Mesendoderm (in vitro differentiated cells): Measurements from ENCODE around the gene PNKD.

Experiments
- DNase-seq: peaks from one replicate; pipeline ENCODE4 v3.0.0; 2013
- H2AK5ac ChIP-seq: 2 replicates; pipeline ENCODE4 v1.6.1; 2013; ENCODE audit warnings: low read length, inconsistent platforms
- H2BK120ac ChIP-seq: 2 replicates; pipeline ENCODE4 v1.6.1; 2013; ENCODE audit warnings: low read depth, mild to moderate bottlenecking, low read length, moderate library complexity, mixed read lengths
- H2BK15ac ChIP-seq: replicated peaks from 2 replicates; pipeline ENCODE4 v1.6.1; 2013; ENCODE audit warnings: low read depth, mild to moderate bottlenecking, moderate library complexity
- H2BK5ac ChIP-seq: 2 replicates; pipeline ENCODE4 v1.6.1; 2013; ENCODE audit warnings: low read length, inconsistent platforms
- H3K18ac ChIP-seq: 2 replicates; pipeline ENCODE4 v1.6.1; 2013; ENCODE audit warnings: mild to moderate bottlenecking, low read length, mixed read lengths
- H3K23ac ChIP-seq: one replicate; pipeline ENCODE4 v1.6.1; 2013; ENCODE audit warnings: low read length
- H3K27ac ChIP-seq: 2 replicates; pipeline ENCODE4 v1.5.1; 2013; ENCODE audit warnings: low read depth, mild to moderate bottlenecking, inconsistent platforms, low read length, moderate library complexity
- H3K27me3 ChIP-seq: 2 replicates; pipeline ENCODE4 v1.6.1; 2013; ENCODE audit warnings: low read length, control low read depth, mild to moderate bottlenecking, inconsistent platforms; ENCODE audit not compliant: insufficient read depth, poor library complexity
- H3K36me3 ChIP-seq: 2 replicates; pipeline ENCODE4 v1.6.1; 2013; ENCODE audit warnings: low read length, inconsistent platforms; ENCODE audit not compliant: control insufficient read depth, insufficient read depth
- H3K4ac ChIP-seq: one replicate; pipeline ENCODE4 v1.6.1; 2013; ENCODE audit warnings: low read depth, mild to moderate bottlenecking, low read length, moderate library complexity
- H3K4me1 ChIP-seq: 2 replicates; pipeline ENCODE4 v1.6.1; 2013; ENCODE audit warnings: low read depth, low read length, inconsistent platforms; ENCODE audit not compliant: control insufficient read depth
- H3K4me2 ChIP-seq: 2 replicates; pipeline ENCODE4 v1.6.1; 2013; ENCODE audit warnings: low read length
- H3K4me3 ChIP-seq: 2 replicates; pipeline ENCODE4 v1.5.1; 2013; ENCODE audit warnings: mild to moderate bottlenecking, low read length
- H3K56ac ChIP-seq: one replicate; pipeline ENCODE4 v1.6.1; 2013; ENCODE audit warnings: low read length
- H3K79me1 ChIP-seq: 2 replicates; pipeline ENCODE4 v1.6.1; 2013; ENCODE audit warnings: low read length, inconsistent platforms
- H3K79me2 ChIP-seq: 2 replicates; pipeline ENCODE4 v1.6.1; 2013; ENCODE audit warnings: mild to moderate bottlenecking, low read length; ENCODE audit not compliant: control insufficient read depth, insufficient read depth
- H3K9ac ChIP-seq: 2 replicates; pipeline ENCODE4 v1.6.1; 2013; ENCODE audit warnings: low read length, inconsistent platforms
- H4K5ac ChIP-seq: one replicate; pipeline ENCODE4 v1.6.1; 2013; ENCODE audit warnings: low read length
- H4K8ac ChIP-seq: one replicate; pipeline ENCODE4 v1.6.1; 2013; ENCODE audit warnings: low read depth, mild to moderate bottlenecking, control low read depth, low read length, moderate library complexity
- WGBS: extraction: QIAGEN DNeasy Blood & Tissue Kit; methylation state at CpG from one replicate; pipeline ENCODE4 v1.1.7; 2013; ENCODE audit warnings: low lambda C conversion rate, missing lambda C conversion rate; ENCODE audit not compliant: insufficient coverage; ENCODE audit errors: extremely low coverage; 5-methylcytosine and 5-hydroxymethylcytosine counted together

Gene PNKD

DNA sequence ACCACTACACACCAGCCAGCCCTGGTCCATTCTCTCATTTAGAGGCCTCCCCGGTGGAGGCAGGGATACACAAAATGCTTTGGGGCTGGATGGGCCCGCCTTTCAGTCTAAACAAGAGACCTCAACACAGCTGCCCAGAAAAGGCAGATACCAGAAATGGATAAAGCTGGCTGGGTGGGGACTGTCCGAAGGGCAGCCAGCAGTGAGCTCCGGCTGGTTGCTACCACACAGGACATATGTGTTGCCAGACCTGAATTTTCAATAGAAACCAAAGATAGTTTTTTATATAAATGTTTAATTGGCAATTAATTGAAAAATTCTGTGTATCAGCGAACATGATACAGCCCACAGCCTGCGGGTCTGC is 8.1 kb upstream of the PNKD start:
- no peak for DNase-seq
- no CpG with 5 or more reads among the region's 6 CpGs for WGBS

DNA sequence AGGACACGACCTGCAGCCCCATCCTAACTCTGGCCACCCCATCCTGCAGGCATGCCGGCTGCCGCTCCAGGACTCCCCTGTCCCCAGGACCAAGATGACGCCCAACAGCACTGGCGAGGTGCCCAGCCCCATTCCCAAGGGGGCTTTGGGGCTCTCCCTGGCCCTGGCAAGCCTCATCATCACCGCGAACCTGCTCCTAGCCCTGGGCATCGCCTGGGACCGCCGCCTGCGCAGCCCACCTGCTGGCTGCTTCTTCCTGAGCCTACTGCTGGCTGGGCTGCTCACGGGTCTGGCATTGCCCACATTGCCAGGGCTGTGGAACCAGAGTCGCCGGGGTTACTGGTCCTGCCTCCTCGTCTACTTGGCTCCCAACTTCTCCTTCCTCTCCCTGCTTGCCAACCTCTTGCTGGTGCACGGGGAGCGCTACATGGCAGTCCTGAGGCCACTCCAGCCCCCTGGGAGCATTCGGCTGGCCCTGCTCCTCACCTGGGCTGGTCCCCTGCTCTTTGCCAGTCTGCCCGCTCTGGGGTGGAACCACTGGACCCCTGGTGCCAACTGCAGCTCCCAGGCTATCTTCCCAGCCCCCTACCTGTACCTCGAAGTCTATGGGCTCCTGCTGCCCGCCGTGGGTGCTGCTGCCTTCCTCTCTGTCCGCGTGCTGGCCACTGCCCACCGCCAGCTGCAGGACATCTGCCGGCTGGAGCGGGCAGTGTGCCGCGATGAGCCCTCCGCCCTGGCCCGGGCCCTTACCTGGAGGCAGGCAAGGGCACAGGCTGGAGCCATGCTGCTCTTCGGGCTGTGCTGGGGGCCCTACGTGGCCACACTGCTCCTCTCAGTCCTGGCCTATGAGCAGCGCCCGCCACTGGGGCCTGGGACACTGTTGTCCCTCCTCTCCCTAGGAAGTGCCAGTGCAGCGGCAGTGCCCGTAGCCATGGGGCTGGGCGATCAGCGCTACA is 7.4 kb upstream of the PNKD start:
- H3K4me3 ChIP-seq: no peak overlapping the region
- H3K36me3 ChIP-seq: peaks cover 3% of the 10 kb centered on the region
- H2BK5ac ChIP-seq: no peak overlapping the region

More for the DNA sequence above, 8.1 kb upstream of the PNKD start:
- no peak overlapping the region for H3K4me3 ChIP-seq
- no peak overlapping the region for H3K4ac ChIP-seq
- no peak overlapping the region for H3K27ac ChIP-seq
- H3K27me3 ChIP-seq: no peaks in the 10 kb centered on the region
- no peak overlapping the region for H3K9ac ChIP-seq
- H3K56ac ChIP-seq: no peak overlapping the region
- no peak overlapping the region for H3K18ac ChIP-seq
- peaks cover 3% of the 10 kb centered on the region for H3K36me3 ChIP-seq
- H2BK120ac ChIP-seq: no peak overlapping the region
- H3K23ac ChIP-seq: no peak overlapping the region
- no peak overlapping the region for H3K4me2 ChIP-seq
- H4K5ac ChIP-seq: no peak overlapping the region
- H2AK5ac ChIP-seq: no peak overlapping the region
- no peaks in the 10 kb centered on the region for H3K4me1 ChIP-seq
- H3K79me2 ChIP-seq: no peaks in the 10 kb centered on the region
- no peaks in the 10 kb centered on the region for H3K79me1 ChIP-seq
- H2BK15ac ChIP-seq: no peak overlapping the region
- H4K8ac ChIP-seq: no peak overlapping the region
- H2BK5ac ChIP-seq: no peak overlapping the region

DNA sequence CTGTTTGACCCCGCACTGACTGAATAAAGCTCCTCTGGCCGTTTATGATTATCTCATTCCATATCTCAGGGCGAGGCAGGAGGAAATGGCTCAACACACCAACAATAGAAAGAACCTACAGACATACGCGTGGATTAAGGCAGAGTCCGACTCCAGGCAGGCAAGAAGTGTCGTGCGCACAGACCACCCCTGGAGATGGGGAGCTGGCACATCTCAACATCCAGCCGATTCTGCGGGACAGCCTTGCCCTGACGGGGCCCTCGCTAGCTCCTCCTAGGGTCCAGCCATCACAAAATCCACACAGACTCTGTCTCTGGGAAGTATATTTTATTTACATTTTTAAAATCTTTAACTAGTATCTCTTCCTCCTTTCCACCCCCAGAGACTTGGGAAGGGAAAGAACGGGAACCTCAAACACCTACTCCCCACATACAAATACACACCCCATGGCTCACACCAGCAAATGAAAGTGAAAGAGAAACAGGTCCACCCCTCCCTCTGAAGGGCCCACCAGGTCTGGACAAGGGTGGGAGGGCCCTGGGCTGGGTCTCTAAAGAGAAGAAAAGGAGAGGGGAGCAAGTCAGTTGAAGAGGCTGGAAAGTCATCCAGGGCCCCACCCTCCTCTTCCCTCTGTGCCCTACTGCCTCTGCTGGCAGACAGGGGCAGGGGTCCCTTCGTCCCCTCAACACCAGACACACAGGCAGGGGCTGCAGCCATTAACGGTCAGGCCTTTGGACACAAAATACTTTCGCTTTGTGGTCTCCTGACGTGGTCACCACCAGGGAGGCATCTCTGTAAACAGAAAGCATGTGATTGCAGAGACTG is 6.3 kb upstream of the PNKD start:
- no peak overlapping the region for H3K4me2 ChIP-seq
- no CpG with 5 or more reads among the region's 17 CpGs for WGBS

More for the DNA sequence above, 7.4 kb upstream of the PNKD start:
- H3K4me1 ChIP-seq: no peaks in the 10 kb centered on the region
- no peak overlapping the region for H3K23ac ChIP-seq
- no peak overlapping the region for H4K8ac ChIP-seq
- no peak overlapping the region for H2AK5ac ChIP-seq
- no CpG with 5 or more reads among the region's 39 CpGs for WGBS
- no peak overlapping the region for H3K4ac ChIP-seq
- H3K27ac ChIP-seq: no peak overlapping the region
- H2BK15ac ChIP-seq: no peak overlapping the region
- no peak overlapping the region for H4K5ac ChIP-seq
- no peaks in the 10 kb centered on the region for H3K27me3 ChIP-seq
- no peak overlapping the region for H3K18ac ChIP-seq
- H3K79me2 ChIP-seq: no peaks in the 10 kb centered on the region
- H2BK120ac ChIP-seq: no peak overlapping the region
- no peak overlapping the region for H3K9ac ChIP-seq
- DNase-seq: no peak
- H3K56ac ChIP-seq: no peak overlapping the region
- no peak overlapping the region for H3K4me2 ChIP-seq
- no peaks in the 10 kb centered on the region for H3K79me1 ChIP-seq

DNA sequence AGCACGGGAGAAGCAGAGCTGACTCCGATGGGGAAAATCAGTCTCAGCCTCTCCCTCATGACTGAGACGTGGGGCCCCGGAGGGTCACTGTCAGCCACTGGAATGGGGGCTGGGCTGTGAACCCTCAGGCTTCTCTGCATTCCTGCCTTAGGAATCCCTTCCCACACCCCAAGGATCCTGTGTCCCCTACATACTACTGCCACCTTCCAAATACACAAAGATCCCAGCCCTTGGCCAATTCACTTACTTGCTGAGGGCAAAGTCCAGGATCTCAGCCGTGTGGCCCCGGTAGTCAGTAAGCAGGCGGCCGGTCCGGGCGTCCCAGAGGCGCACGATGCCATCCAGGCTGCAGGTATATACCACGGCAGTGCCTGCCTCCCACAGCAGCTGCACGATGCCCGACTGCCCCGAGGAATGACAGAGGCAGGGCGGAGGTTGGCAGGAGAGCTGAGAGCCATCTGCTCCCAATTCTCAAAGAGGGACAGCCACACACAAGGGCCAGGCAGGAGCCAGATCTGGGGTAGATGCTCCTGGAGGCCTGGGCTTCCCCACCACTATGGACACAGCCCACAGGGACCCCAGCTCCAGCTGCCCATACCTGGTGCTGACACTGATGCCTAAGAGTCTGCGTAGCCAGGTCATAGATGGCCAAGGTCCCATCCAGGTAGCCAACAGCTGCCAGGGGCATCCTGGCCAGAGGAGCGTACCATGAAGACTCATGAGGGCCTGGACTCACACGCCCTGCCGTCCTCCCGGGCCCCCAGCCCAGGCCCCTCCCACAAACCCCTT is 5.4 kb upstream of the PNKD start:
- Histone ChIP-seq H3K4ac (no peak overlapping the region), H2BK5ac (no peak overlapping the region), H3K18ac (no peak overlapping the region), H2BK15ac (no peak overlapping the region), H3K4me2 (no peak overlapping the region), H3K23ac (no peak overlapping the region), H2AK5ac (no peak overlapping the region), H3K4me1 (no peaks in the 10 kb centered on the region), H3K79me1 (peaks cover 7% of the 10 kb centered on the region), H3K27me3 (no peaks in the 10 kb centered on the region), H3K79me2 (peaks cover 9% of the 10 kb centered on the region), H3K36me3 (peaks cover 3% of the 10 kb centered on the region), H3K56ac (no peak overlapping the region), H2BK120ac (no peak overlapping the region), H3K9ac (no peak overlapping the region), H3K4me3 (no peak overlapping the region), H4K8ac (no peak overlapping the region), H4K5ac (no peak overlapping the region), H3K27ac (no peak overlapping the region)
- WGBS: no CpG with 5 or more reads among the region's 22 CpGs
- no peak for DNase-seq

More for the DNA sequence above, 6.3 kb upstream of the PNKD start:
- no peak overlapping the region for H2BK5ac ChIP-seq
- H3K4me3 ChIP-seq: no peak overlapping the region
- H3K79me2 ChIP-seq: peaks cover 1% of the 10 kb centered on the region
- H2BK15ac ChIP-seq: no peak overlapping the region
- H3K36me3 ChIP-seq: peaks cover 3% of the 10 kb centered on the region
- H3K18ac ChIP-seq: no peak overlapping the region
- H3K4ac ChIP-seq: no peak overlapping the region
- H3K23ac ChIP-seq: no peak overlapping the region
- no peak for DNase-seq
- no peak overlapping the region for H3K9ac ChIP-seq
- no peak overlapping the region for H3K56ac ChIP-seq
- H2AK5ac ChIP-seq: no peak overlapping the region
- no peak overlapping the region for H4K8ac ChIP-seq
- H4K5ac ChIP-seq: no peak overlapping the region
- no peak overlapping the region for H2BK120ac ChIP-seq
- no peaks in the 10 kb centered on the region for H3K27me3 ChIP-seq
- H3K79me1 ChIP-seq: peaks cover under 1% of the 10 kb centered on the region
- no peak overlapping the region for H3K27ac ChIP-seq
- no peaks in the 10 kb centered on the region for H3K4me1 ChIP-seq

DNA sequence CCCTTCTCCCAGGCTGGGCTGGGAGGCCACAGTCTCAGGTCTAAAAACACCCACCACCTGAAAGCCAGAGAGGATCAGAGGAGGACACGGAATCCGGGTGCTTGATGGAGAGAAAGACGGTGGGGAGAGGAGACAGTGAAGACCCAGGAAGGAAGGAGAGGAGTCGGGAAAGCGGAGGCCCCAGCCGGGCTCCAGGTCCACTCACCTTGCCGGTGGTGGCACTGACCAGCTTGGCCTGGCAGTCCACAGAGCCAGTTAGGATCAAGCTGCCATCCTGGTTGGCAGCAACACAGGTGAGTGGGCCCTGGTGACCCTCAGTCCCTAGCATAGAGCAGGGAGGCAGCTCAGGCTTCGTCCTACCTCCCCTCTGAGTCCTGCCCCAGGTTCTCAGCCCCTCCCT is 4.7 kb upstream of the PNKD start:
- H2AK5ac ChIP-seq: no peak overlapping the region
- H3K18ac ChIP-seq: no peak overlapping the region
- H3K4me2 ChIP-seq: no peak overlapping the region
- H2BK15ac ChIP-seq: no peak overlapping the region
- peaks cover 3% of the 10 kb centered on the region for H3K36me3 ChIP-seq
- WGBS: no CpG with 5 or more reads among the region's 8 CpGs
- H3K4me3 ChIP-seq: no peak overlapping the region
- no peak overlapping the region for H3K56ac ChIP-seq
- H4K5ac ChIP-seq: no peak overlapping the region
- DNase-seq: no peak
- no peak overlapping the region for H3K27ac ChIP-seq
- H2BK120ac ChIP-seq: no peak overlapping the region
- no peaks in the 10 kb centered on the region for H3K4me1 ChIP-seq
- no peak overlapping the region for H3K4ac ChIP-seq
- H3K79me2 ChIP-seq: peaks cover 9% of the 10 kb centered on the region
- H2BK5ac ChIP-seq: no peak overlapping the region
- H3K27me3 ChIP-seq: no peaks in the 10 kb centered on the region
- H3K9ac ChIP-seq: no peak overlapping the region
- no peak overlapping the region for H4K8ac ChIP-seq
- no peak overlapping the region for H3K23ac ChIP-seq
- peaks cover 7% of the 10 kb centered on the region for H3K79me1 ChIP-seq
